ENCODE data around the gene TMEM95. TPM values are rescaled to one million over a fixed set of nuclear protein-coding genes. Genes with fewer than 3 reads are reported as not detected.
"Not testable (repeated sequence)": the region's sequence is repeated elsewhere in the genome, so short reads cannot be mapped to it uniquely, and the experiment has no call there.

Gene TMEM95
- polyA plus RNA-seq, 1 donor from 2014 or later = not detected

DNA sequence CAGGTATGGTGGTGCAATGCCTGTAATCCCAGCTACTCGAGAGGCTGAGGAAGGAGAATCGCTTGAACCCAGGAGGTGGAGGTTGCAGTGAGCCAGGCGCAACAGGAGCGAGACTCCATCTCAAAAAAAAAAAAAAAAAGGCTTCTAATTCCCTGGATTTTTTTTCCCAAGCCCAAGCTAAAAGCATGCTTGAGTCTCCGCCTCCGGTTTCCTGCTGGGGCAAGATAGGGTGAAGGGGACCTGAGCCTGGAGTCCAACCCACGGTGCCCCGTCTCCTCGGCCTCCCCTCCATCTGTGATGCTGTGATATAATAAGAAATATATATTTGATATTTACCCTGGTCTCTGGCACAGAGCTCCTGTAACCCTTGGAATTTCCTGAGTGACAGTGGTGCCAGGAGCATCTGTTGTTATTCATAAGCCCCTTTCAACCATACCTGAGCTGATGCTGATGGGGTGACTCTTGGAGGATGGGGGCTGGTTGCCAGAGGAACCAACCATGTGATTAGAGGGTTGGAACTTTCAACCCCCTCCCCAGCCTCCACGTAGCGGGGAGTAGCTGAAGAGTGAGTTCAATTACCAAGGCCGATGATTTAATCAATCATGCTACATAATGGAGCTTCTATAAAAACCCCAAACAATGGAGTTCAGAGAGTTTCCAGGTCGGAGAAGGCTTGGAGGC, 13.1 kb downstream of the TMEM95 start:
- peak overlapping the region; percentile 0 for H3K4me3 ChIP-seq (ENCODE audit: low read length)
- no peak for TF ChIP-seq POLR2AphosphoS5 (IDR thresholded peaks at IDR 0.05)
- no peak for TF ChIP-seq RAD21 (conservative IDR thresholded peaks at IDR 0.05)
- no peak for TF ChIP-seq EZH2 (IDR thresholded peaks at IDR 0.05; ENCODE audit: borderline replicate concordance, insufficient read depth, low read length, poor library complexity, severe bottlenecking)
- TF ChIP-seq EP300 (conservative IDR thresholded peaks at IDR 0.05; ENCODE audit: poor library complexity, severe bottlenecking) = no peak
- TF ChIP-seq, protein P1, sequence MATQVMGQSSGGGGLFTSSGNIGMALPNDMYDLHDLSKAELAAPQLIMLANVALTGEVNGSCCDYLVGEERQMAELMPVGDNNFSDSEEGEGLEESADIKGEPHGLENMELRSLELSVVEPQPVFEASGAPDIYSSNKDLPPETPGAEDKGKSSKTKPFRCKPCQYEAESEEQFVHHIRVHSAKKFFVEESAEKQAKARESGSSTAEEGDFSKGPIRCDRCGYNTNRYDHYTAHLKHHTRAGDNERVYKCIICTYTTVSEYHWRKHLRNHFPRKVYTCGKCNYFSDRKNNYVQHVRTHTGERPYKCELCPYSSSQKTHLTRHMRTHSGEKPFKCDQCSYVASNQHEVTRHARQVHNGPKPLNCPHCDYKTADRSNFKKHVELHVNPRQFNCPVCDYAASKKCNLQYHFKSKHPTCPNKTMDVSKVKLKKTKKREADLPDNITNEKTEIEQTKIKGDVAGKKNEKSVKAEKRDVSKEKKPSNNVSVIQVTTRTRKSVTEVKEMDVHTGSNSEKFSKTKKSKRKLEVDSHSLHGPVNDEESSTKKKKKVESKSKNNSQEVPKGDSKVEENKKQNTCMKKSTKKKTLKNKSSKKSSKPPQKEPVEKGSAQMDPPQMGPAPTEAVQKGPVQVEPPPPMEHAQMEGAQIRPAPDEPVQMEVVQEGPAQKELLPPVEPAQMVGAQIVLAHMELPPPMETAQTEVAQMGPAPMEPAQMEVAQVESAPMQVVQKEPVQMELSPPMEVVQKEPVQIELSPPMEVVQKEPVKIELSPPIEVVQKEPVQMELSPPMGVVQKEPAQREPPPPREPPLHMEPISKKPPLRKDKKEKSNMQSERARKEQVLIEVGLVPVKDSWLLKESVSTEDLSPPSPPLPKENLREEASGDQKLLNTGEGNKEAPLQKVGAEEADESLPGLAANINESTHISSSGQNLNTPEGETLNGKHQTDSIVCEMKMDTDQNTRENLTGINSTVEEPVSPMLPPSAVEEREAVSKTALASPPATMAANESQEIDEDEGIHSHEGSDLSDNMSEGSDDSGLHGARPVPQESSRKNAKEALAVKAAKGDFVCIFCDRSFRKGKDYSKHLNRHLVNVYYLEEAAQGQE (IDR thresholded peaks at IDR 0.05; ENCODE audit: borderline replicate concordance) = no peak
- TF ChIP-seq, protein P2, sequence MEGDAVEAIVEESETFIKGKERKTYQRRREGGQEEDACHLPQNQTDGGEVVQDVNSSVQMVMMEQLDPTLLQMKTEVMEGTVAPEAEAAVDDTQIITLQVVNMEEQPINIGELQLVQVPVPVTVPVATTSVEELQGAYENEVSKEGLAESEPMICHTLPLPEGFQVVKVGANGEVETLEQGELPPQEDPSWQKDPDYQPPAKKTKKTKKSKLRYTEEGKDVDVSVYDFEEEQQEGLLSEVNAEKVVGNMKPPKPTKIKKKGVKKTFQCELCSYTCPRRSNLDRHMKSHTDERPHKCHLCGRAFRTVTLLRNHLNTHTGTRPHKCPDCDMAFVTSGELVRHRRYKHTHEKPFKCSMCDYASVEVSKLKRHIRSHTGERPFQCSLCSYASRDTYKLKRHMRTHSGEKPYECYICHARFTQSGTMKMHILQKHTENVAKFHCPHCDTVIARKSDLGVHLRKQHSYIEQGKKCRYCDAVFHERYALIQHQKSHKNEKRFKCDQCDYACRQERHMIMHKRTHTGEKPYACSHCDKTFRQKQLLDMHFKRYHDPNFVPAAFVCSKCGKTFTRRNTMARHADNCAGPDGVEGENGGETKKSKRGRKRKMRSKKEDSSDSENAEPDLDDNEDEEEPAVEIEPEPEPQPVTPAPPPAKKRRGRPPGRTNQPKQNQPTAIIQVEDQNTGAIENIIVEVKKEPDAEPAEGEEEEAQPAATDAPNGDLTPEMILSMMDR (IDR thresholded peaks at IDR 0.05; ENCODE audit: poor library complexity, severe bottlenecking) = no peak
- TF ChIP-seq TAF1 (IDR thresholded peaks at IDR 0.05; ENCODE audit: low read depth) = no peak
- no peak for TF ChIP-seq MXI1 (conservative IDR thresholded peaks at IDR 0.05; ENCODE audit: poor library complexity, severe bottlenecking)
- no peak for TF ChIP-seq SMC3 (conservative IDR thresholded peaks at IDR 0.05; ENCODE audit: poor library complexity)
- H3K36me3 ChIP-seq (ENCODE audit: insufficient read depth, low read length) = no peaks in the 10 kb centered on the region
- H4K20me1 ChIP-seq (ENCODE audit: insufficient read depth) = no peaks in the 10 kb centered on the region
- no peaks in the 10 kb centered on the region for H3F3A ChIP-seq (ENCODE audit: insufficient read depth, low read length, poor library complexity, severe bottlenecking)
- H3K27me3 ChIP-seq (ENCODE audit: insufficient read depth, low read depth, low read length) = no peaks in the 10 kb centered on the region
- no peaks in the 10 kb centered on the region for H3K9me3 ChIP-seq (ENCODE audit: low read length)
- peak overlapping the region; percentile 17 for H3K27ac ChIP-seq (ENCODE audit: low read length)
- H3K9me2 ChIP-seq (ENCODE audit: insufficient read depth, low read length) = no peaks in the 10 kb centered on the region
- no peaks in the 10 kb centered on the region for H3K79me2 ChIP-seq (replicated peaks; ENCODE audit: insufficient read depth, low read length)
- no peak overlapping the region for H3K4me2 ChIP-seq (ENCODE audit: low read length)
- no peak overlapping the region for H3K9ac ChIP-seq (ENCODE audit: low read length)
- H2AFZ ChIP-seq (ENCODE audit: low read depth, low read length) = no peak overlapping the region

DNA sequence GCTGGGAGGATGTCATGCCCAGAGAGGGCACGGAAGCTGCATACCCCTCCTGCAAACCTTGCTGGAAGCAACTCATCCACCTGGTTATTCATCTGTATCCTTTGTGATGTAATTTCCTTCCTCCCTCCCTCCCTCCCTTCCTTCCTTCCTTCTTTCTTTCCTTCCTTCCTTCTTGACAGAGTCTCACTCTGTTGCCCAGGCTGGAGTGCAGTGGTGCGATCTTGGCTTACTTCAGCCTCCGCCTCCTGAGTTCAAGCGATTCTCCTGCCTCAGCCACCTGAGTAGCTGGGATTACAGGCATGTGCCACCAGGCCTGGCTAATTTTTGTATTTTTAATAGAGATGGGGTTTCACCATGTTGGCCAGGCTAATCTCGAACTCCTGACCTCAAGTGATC, 13.6 kb downstream of the TMEM95 start:
- not testable (repeated sequence) for H3K9ac ChIP-seq (ENCODE audit: low read length); H3K36me3 ChIP-seq (ENCODE audit: insufficient read depth, low read length); H3K4me2 ChIP-seq (ENCODE audit: low read length); H3K9me3 ChIP-seq (ENCODE audit: low read length); H3K27me3 ChIP-seq (ENCODE audit: insufficient read depth, low read depth, low read length); H3K79me2 ChIP-seq (replicated peaks; ENCODE audit: insufficient read depth, low read length); H3F3A ChIP-seq (ENCODE audit: insufficient read depth, low read length, poor library complexity, severe bottlenecking); H3K9me2 ChIP-seq (ENCODE audit: insufficient read depth, low read length); H2AFZ ChIP-seq (ENCODE audit: low read depth, low read length); H4K20me1 ChIP-seq (ENCODE audit: insufficient read depth)
- Histone ChIP-seq H3K4me3 (ENCODE audit: low read length) (peak overlapping the region; percentile 0), H3K27ac (ENCODE audit: low read length) (peak overlapping the region; percentile 17)

Measured in neural cell (in vitro differentiated cells).